GM12873 (cell line): ENCODE measurements around the gene DDX53.

ENCODE experiments used
- TF ChIP-seq, protein P1 (sequence below): IDR thresholded peaks from 2 replicates; pipeline ENCODE4 v1.5.1; 2012; ENCODE audit warnings: low read depth, mild to moderate bottlenecking, moderate library complexity, low read length, control low read depth; ENCODE audit not compliant: insufficient read depth; ENCODE audit errors: missing control alignments

Gene DDX53

GRCh38 chrX:23012162-23012561, 12.4 kb downstream of the DDX53 start:
- TF ChIP-seq, protein P1, sequence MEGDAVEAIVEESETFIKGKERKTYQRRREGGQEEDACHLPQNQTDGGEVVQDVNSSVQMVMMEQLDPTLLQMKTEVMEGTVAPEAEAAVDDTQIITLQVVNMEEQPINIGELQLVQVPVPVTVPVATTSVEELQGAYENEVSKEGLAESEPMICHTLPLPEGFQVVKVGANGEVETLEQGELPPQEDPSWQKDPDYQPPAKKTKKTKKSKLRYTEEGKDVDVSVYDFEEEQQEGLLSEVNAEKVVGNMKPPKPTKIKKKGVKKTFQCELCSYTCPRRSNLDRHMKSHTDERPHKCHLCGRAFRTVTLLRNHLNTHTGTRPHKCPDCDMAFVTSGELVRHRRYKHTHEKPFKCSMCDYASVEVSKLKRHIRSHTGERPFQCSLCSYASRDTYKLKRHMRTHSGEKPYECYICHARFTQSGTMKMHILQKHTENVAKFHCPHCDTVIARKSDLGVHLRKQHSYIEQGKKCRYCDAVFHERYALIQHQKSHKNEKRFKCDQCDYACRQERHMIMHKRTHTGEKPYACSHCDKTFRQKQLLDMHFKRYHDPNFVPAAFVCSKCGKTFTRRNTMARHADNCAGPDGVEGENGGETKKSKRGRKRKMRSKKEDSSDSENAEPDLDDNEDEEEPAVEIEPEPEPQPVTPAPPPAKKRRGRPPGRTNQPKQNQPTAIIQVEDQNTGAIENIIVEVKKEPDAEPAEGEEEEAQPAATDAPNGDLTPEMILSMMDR: no peak

DNA sequence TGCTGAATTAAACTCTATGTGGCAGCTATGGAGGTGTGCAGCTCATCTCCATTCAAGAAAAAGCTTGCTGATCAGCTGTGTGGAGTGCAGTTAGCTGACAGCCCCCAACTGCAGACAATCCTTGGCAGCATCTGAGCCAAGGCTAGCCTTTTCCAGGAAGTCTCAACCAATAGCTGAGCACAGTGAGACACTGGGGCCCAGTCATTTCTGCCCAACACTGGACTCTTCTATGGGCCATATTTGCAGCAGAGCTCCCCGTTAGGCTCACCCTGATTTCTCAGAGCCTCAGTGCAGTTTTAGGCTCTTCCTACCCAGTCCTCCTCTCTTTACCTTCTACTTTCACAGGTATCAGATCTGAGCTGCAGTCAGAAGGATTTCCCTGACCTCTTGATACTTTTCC, 12.9 kb downstream of the DDX53 start:
- TF ChIP-seq, protein P1: no peak

GRCh38 chrX:23013366-23013765, 13.6 kb downstream of the DDX53 start:
- TF ChIP-seq, protein P1: no peak

DNA sequence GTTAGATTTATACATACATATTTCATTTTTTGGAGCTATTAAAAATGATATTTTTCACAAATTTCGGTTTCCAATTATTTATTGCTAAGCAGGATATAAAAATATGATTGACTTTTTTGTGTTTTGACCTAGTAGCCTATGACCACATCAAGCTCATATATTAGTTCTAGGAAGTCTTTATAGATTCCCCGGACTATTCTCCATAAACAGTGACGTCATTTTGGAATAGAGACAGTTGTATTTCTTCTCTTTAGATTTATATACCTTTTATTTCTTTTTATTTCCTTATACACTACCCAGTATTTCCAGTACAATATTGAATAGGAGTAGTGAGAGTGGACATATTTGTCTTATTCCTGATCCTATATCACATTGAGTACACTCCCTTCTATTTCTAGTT, 31.8 kb downstream of the DDX53 start:
- TF ChIP-seq, protein P1: no peak

DNA sequence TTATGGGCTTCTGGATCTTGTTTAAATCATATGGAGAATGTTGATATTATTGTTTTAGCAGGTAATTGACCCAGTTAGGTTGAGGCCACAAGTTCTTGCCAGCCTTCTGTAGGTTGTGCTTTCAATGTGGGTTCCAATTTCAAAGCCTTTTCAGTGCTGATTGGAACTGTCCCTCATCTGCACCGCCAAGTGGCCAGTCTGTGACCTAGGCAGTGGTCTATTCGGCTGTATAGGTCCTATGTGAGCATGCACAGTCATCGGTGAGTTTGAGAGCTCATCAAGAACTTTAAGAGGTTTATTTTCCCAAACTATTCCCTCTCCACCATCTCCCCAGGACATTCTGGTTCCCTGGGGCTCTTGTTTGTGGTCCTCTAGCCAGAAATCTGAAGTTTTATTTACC, 35.7 kb downstream of the DDX53 start:
- TF ChIP-seq, protein P1: no peak

DNA sequence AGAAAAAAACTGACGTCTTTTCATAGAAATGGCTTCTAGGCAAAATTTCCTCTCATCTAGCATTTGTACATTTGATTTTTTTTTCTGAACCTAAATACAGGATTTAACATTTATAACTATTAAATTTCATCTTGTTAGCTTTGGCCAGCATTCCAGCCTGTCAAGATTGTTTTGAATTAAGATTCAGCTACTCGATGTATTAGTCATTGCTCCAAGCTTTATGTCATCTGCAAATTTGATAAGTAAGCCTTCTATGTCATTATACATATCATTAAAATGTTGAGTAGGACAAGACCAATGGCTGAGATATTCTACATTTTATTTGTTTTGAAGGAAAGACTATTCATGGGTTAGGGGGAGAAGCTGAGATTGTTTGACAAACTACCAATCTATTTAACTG, 46.7 kb downstream of the DDX53 start:
- TF ChIP-seq, protein P1: no peak

DNA sequence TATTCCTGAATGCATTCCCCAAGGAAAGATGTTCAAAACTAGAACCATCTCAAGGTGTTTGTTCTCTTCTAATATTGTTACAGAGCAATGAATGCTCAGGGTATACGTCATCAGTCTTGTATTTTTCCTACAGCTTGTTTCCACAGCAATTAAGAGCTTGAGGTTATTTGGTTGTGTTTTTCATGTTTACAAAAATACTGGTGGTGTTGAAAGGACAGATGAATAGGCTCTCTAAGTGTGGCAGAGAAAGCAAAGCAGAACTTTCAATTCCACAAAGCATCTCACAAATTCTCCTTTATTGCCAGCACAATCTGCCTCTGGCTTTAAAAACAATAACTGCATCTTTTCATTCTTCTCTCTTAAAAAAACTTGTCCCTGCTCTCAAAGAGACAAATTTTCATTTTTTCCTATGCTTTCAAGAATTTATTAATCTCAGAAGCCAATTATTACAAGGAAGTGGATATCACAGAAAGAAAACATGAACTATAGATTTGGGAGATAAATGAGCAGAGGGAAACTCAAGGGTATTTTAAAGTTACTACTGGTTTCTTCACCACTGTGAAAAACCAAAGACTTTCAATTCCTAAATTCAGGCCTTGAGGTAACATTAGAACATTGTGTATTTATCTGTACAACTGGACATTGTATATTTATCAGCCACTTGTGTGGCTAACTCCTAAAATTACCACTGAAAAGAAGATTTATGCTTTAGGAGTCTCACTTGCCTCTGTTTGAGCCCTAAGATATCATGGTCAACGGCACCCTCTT, 49.2 kb downstream of the DDX53 start:
- TF ChIP-seq, protein P1: no peak
